COLO829 (cell line): ENCODE measurements around the gene NOTCH3.

Experiments used
- DNase-seq: peaks from one replicate; pipeline ENCODE4 v3.0.0; 2012; ENCODE audit warnings: low spot score

The NOTCH3 gene

GRCh38 chr19:15236886-15237285 is 36.1 kb upstream of the NOTCH3 start:
- DNase-seq, result no peak

GRCh38 chr19:15235781-15236180 is 35.0 kb upstream of the NOTCH3 start:
- no peak for DNase-seq

GRCh38 chr19:15234431-15235130 is 33.8 kb upstream of the NOTCH3 start:
- DNase-seq, result no peak

DNA sequence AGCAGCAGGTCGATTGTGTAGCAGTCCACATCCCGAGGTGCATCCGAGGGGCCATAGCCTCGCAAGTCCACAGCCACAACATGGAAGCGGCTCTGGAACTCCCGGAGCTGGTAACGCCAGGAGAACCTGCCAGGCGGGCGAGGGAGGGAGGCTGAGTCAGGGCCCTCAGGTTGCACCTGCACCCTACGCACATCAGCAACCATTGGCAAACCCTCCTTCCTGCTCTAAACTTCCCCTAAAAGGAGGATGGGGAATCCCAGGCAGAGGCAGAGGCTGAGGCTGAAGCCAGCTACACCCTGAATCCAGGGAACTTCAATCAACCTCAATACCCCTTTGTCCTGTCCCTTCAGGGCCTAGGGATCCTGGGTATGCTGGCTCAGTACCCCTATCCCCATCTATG is 30.5 kb upstream of the NOTCH3 start:
- no peak for DNase-seq

GRCh38 chr19:15227261-15227660 is 26.5 kb upstream of the NOTCH3 start:
- no peak for DNase-seq

DNA sequence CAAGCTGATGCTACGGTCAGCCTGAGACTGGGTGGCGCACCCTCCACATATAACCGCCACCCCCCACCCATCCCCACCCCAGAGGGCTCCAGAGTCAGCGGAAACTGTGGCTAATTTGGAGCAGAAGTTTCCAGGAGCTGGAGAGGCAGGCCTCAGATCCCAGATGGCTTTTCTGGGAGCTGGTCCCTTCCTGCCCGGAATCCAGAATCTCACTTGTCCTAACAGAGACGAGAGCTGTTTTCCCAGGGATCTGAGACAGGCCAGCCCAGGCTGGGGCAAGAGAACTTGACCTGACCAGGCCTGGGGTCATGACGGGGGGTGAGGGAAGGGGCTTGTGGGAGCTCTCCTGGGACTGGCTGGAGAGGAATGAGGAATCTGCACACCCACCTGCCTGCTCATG is 25.0 kb upstream of the NOTCH3 start:
- no peak for DNase-seq

DNA sequence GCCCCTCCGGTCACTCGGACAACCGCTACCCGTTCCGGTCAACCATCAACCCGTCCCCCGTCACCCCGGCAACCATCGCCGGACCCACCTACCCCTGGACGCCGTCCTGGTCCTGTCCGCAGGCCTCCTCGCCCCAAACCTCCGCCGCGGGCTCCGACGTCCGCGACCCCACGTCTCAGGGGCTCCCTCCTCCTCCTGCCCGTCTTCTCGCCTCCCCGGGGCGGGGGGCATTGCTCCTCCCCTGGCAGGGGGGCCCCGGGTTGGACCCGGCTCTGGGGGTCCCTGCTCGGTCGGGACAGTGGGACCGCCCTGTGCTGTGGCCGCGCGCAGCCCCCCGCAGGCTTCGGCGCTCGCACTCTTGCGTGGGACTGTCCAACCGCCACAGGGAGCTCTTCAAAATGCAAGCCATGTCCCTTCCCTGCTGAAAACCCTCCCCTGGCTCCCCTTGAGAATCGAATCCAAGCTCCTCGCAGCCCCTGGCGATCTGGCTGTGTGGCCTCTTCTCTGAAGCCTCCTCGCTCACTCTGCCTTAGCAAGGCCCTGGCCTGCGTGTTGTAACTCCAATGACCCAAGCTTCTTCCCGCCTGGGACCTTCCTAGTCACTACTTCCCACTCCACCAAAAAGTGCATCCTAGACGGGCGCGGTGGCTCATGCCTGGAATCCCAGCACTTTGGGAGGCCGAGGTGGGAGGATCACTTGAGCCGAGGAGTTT is 23.0 kb upstream of the NOTCH3 start:
- no peak for DNase-seq

DNA sequence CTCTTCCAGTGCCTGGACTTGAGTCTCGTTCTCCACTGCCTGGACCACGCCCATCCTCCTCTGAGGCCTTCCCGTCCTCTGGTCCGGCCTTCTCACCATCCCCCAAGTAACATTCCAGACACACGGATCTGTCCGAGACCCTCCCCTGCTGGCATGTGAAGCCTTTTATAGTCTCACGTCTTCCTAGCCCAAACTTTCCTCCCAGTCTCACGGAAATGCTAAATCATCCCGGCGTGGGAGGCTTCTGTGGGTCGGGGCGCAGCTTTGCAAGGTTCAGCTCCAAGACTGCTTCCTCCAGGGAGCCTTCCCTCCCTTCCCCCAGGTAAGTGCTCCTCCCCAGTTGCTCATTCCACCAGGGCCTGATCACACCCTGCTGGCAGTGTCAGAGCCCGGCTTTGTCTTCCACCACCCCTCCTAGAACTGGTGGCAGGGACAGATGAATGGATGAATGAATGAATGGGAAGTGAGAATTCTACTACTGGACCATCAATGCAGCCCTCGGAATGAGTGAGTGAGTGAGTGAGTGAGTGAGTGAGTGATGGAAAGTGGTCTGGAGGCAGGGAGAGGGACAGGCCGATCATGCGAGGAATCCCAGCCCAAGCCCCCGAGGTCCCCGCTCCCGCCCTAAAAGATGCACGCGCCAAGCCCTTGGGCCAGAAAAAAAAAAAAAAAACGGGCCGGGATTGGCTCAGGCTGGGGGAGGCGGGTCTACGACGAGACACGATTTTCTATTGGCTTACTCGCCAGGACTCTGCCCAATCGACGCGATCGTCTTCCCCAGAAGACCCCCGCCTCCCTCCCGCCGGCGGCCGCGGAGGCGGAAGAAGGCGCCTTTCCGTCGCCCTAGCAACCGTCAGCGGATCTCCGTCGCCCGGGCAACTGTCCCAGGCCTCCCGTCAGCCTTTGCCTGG is 22.2 kb upstream of the NOTCH3 start:
- DNase-seq, result peak; percentile 98

DNA sequence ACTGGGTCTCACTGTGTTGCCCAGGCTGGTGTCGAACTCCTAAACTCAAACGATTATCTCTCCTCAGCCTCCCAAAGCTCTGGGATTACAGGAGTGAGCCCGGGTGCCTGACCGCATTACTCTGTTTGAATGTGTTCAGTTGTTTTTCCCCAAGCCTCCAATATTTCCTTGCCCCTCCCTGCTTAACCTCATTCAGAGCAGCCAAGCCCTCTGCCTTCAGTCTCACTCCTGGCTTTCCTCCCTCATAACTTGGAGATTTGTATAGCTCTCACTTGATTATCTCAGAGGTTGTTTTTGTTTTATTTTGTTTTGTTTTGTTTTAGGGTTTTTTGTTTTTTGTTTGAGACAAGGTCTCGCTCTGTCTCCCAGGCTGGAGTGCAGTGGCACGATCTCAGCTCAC is 20.0 kb upstream of the NOTCH3 start:
- no peak for DNase-seq

DNA sequence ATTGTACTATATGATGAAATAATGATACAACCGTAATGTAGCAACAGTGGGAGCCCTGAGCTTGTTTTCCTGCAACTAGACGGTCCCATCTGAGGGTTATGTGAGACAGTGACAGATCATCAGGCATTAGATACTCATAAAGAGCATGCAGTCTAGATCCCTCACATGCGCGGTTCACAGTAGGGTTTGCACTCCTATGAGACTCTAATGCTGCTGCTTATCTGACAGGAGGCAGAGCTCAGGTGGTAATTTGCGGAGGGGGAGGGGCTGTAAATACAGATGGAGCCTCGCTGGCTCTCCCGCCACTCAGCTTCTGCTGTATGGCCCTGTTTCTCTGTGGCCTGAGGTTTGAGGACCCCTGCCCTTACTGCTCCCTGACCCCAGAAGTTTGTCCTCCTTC is 17.7 kb upstream of the NOTCH3 start:
- no peak for DNase-seq

DNA sequence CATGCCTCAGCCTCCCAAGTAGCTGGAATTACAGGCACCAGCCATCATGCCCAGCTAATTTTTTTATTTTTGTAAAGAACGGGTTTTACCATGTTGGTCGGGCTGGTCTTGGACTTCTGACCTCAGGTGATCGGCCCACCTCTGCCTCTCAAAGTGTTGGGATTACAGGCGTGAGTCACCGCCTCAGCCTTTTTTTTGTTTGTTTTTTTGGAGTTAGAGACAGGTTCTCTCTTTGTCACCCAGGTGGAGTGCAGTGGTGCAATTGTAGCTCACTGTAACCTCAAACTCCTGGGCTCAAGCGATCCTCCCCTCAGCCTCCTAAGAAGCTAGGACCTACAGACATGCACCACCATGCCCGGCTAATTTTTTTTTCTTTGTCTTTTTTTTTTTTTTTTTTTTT is 15.6 kb upstream of the NOTCH3 start:
- DNase-seq, result no peak

GRCh38 chr19:15213715-15214381 is 13.1 kb upstream of the NOTCH3 start:
- no peak for DNase-seq

GRCh38 chr19:15212711-15213110 is 11.9 kb upstream of the NOTCH3 start:
- DNase-seq, result no peak

- no peak for DNase-seq
Measured at GRCh38 chr19:15210323-15210781, 9.6 kb upstream of the NOTCH3 start.

- DNase-seq, result no peak
Measured at GRCh38 chr19:15201374-15202023, 704 bp upstream of the NOTCH3 start.

DNA sequence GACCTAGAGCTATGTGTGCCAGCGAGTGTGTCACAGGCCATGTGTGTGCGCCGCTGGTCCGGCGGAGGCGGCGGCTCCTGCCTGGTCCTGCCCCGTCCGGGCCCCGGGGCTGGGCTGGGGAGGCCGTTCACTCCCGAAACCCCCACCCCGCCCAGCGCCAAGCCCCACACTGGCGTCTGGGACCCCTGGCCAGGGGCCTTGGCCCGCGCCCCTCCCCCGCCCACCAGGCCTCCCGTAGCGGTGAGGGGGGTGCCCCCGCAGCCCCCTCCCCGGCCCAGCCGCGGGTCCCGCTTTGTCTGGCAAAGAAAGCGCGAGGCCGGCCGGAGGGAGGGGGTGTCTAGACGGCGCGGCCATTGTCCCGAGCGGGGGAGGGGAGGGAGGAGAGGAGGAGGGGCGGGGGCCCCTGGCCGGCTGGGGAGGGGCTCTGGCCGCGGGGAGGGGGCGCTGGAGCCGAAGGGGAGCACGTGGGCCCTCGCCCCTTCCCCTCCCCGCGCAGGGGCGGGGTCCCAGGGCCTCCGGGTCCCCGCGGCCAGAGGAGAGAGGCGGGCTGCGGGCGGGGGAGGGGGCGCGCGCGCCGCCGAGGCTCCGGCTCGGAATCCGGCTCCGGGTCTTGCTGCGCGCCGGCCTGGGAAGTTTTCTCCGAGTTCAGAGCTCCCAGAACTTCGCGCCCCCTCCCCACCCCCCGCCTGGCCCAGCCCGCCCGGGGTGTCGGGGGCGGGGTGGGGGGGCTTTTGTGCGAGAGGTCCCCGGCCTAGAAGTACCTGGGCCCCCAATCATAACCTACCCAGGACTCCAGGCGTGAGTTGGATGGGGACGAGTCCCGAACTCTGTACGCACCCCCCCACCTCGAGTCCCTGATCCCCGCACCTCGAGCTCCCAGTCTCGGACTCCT is 888 bp downstream of the NOTCH3 start:
- no peak for DNase-seq

- no peak for DNase-seq
Measured at GRCh38 chr19:15198951-15199660, 1.7 kb downstream of the NOTCH3 start.

DNA sequence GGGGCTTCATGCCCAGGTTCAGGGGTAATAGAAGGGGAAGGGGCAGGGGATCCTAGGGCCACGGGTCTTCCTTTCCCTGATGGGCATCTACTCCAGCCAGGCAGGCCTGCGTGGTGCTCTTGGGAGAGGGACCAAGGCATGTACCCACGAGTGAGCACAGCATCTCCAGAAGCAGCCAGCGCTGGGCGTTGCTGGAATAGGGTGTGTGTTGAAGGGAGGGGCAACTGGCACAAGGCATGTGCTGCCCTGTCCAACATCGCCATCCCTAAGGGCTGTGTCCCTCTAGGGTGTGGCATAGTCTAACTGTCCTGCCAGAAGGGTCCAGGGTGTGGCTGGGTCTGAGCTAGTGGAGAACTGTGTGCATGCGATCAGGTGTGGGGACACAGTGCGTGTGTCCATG is 2.9 kb downstream of the NOTCH3 start:
- DNase-seq, result no peak

DNA sequence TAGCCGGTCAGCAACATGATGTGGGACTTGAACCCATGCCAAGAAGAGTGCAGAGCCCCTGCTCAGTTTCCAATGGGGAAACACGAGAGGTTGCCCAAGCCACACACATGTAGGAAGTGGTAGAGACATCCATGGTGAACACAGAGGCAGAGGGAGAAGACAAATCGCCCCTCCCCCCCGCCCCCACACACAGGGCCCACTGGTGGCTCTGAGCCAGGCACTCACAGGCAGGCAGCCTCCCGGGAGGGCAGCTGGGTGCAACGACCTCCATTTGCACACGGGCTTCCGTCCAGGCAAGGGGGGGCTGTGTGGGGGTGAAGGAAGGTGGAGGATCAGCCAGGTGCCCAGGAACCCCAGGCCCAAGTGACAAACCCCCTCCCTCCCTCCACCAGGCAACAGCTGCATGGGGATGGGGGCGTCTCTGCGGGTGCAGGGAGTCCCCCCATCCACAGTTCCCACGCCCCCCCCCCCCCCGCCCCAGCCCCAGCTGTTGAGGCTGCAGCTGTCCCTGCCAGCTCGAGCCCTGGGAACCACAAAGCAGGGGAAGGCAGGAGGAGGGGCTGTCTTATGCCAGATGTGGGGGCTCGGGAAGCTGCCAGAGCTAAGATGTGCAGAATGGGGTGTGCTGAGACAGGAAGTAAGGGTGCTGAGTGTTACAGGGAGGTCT is 3.4 kb downstream of the NOTCH3 start:
- DNase-seq, result no peak
